Measurements from ENCODE around the gene NAA40.

- TF ChIP-seq CTCF (IDR thresholded peaks at IDR 0.05; ENCODE audit: insufficient read depth, low read length) = no peak
- no peak for TF ChIP-seq POLR2AphosphoS5 (IDR thresholded peaks at IDR 0.05; ENCODE audit: low read depth)
- TF ChIP-seq REST (IDR thresholded peaks at IDR 0.05; ENCODE audit: insufficient replicate concordance, low read depth) = no peak
- TF ChIP-seq GABPA (IDR thresholded peaks at IDR 0.05; ENCODE audit: low read depth) = no peak
- no peak for TF ChIP-seq SPI1 (IDR thresholded peaks at IDR 0.05; ENCODE audit: borderline replicate concordance, low read depth)
Measured at GRCh38 chr11:63999349-64000025, 60.7 kb downstream of the NAA40 start.

All from HL-60 (cell line).